Breast epithelium (tissue), 3 donors: ENCODE results near the gene ACACB.

ENCODE experiments used
- CTCF ChIP-seq, 3 donors: fragments of 450-650 bp; IDR thresholded peaks; one replicate each; pipeline ENCODE4 v1.5.1; 2016 to 2017; ENCODE audit warnings: antibody characterized with exemption in 3 of 3, mild to moderate bottlenecking in 3 of 3, moderate library complexity in 3 of 3
- POLR2AphosphoS5 ChIP-seq, 3 donors: sonication (generic); formaldehyde crosslinking; IDR thresholded peaks; one replicate each; pipeline ENCODE4 v1.6.1; 2017; ENCODE audit warnings: antibody characterized with exemption in 3 of 3

GRCh38 chr12:109270494-109270893 lies 154.1 kb downstream of the ACACB start:
- no peak for TF ChIP-seq CTCF (IDR thresholded peaks at IDR 0.05)
- no peak for TF ChIP-seq POLR2AphosphoS5 (IDR thresholded peaks at IDR 0.05)
